Transverse colon (tissue), 4 donors: ENCODE results near the gene VASP. TPM values are rescaled to one million over a fixed set of nuclear protein-coding genes. Genes with fewer than 3 reads are reported as not detected.

ENCODE experiments used
- DNase-seq: peaks from one replicate; pipeline ENCODE4 v3.0.0-alpha.2; 2019
- H3K27ac ChIP-seq, 4 donors: fragments of 200-600 bp; sonication (generic); 2 replicates each; pipeline ENCODE4 v1.5.1; 2016 to 2018; ENCODE audit warnings: inconsistent platforms in 4 of 4
- H3K27me3 ChIP-seq: fragments of 200-600 bp; sonication (generic); 2 replicates; pipeline ENCODE4 v1.5.1; 2017; ENCODE audit warnings: inconsistent platforms
- H3K36me3 ChIP-seq, 4 donors: fragments of 200-600 bp; sonication (generic); 2 replicates each; pipeline ENCODE4 v1.5.1; 2017 to 2019; ENCODE audit warnings: inconsistent platforms in 4 of 4
- H3K4me1 ChIP-seq, 4 donors: fragments of 200-600 bp; sonication (generic); 2 replicates each; pipeline ENCODE4 v1.5.1; 2017 to 2020; ENCODE audit warnings: inconsistent platforms in 4 of 4
- H3K4me3 ChIP-seq, 4 donors: fragments of 200-600 bp; sonication (generic); 1 replicate in 1 of 4; 2 replicates in 3 of 4; pipeline versions ENCODE4 v1.5.1 to v1.6.1; 2017 to 2019; ENCODE audit warnings: inconsistent platforms in 4 of 4
- H3K9me3 ChIP-seq, 2 donors: fragments of 200-600 bp; sonication (generic); 2 replicates each; pipeline ENCODE4 v1.5.1; 2017 to 2019; ENCODE audit warnings: inconsistent platforms in 2 of 2
- EP300 ChIP-seq: sonication (generic); formaldehyde crosslinking; IDR thresholded peaks from one replicate; pipeline ENCODE4 v1.6.1; 2017; ENCODE audit warnings: antibody characterized with exemption, low read depth
- POLR2A ChIP-seq: fragments of 450-650 bp; IDR thresholded peaks from one replicate; pipeline ENCODE4 v1.6.1; 2016; ENCODE audit warnings: antibody characterized with exemption, mild to moderate bottlenecking, moderate library complexity
- POLR2AphosphoS5 ChIP-seq, 3 donors: sonication (generic); formaldehyde crosslinking; IDR thresholded peaks; one replicate each; pipeline ENCODE4 v1.6.1; 2016; ENCODE audit warnings: antibody characterized with exemption in 3 of 3
- WGBS, 2 donors: methylation state at CpG; one replicate each; pipeline ENCODE4 v1.1.5; 2018; ENCODE audit warnings: low coverage in 1 of 2; 5-methylcytosine and 5-hydroxymethylcytosine counted together
- in situ Hi-C, 4 donors: fragments of 200-750 bp; cut with MboI; loops; one replicate each; pipeline versions ENCODE4 v1.15.0 to v1.15.1; 2017; ENCODE audit warnings: low sequenced_read_pairs in 3 of 4, low pct_ligation_motif_present in 1 of 4, low pct_unique_long_range_greater_than_20kb in 1 of 4
- intact Hi-C: fragments of 100-400 bp; cut with DNase I; formaldehyde crosslinking; loops from one replicate; pipeline ENCODE4 v1.15.1; 2023; ENCODE audit warnings: low total_unique reads
- total RNA-seq, 4 donors: library from RNA; depleted of rRNA; stranded (reverse); fragments of >200 nt; gene quantifications; one replicate each; pipeline ENCODE4 v1.1.0, GENCODE V29; 2016
- TF ChIP-seq, protein P1 (sequence below), 5 experiments: fragments of 200-600 bp in 3 of 5; fragments of 450-650 bp in 2 of 5; sonication (generic) in 3 of 5; IDR thresholded peaks; 1 replicate in 2 of 5; 2 replicates in 3 of 5; pipeline ENCODE4 v1.5.1; 2016 to 2017; ENCODE audit warnings: antibody characterized with exemption in 5 of 5, inconsistent platforms in 3 of 5, mild to moderate bottlenecking in 2 of 5, moderate library complexity in 1 of 5

VASP gene
- total RNA-seq, 4 donors from 2014 or later: 167 to 465 (median 204) TPM

DNA sequence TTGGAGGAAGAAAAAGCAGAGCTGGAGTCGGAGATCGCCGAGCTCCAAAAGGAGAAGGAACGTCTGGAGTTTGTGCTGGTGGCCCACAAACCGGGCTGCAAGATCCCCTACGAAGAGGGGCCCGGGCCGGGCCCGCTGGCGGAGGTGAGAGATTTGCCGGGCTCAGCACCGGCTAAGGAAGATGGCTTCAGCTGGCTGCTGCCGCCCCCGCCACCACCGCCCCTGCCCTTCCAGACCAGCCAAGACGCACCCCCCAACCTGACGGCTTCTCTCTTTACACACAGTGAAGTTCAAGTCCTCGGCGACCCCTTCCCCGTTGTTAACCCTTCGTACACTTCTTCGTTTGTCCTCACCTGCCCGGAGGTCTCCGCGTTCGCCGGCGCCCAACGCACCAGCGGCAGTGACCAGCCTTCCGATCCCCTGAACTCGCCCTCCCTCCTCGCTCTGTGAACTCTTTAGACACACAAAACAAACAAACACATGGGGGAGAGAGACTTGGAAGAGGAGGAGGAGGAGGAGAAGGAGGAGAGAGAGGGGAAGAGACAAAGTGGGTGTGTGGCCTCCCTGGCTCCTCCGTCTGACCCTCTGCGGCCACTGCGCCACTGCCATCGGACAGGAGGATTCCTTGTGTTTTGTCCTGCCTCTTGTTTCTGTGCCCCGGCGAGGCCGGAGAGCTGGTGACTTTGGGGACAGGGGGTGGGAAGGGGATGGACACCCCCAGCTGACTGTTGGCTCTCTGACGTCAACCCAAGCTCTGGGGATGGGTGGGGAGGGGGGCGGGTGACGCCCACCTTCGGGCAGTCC lies 34.5 kb upstream of the VASP start:
- Histone ChIP-seq H3K9me3 (no peaks in the 10 kb centered on the region), H3K27ac (no peak overlapping the region), H3K27me3 (peaks cover 49% of the 10 kb centered on the region), H3K36me3 (no peaks in the 10 kb centered on the region), H3K4me1 (peaks cover 15 to 35% (median 18%) of the 10 kb centered on the region in 4 donors), H3K4me3 (no peak overlapping the region)
- in situ Hi-C loops: no loop called here
- TF ChIP-seq POLR2AphosphoS5 (IDR thresholded peaks at IDR 0.05) (peak in 1 of 3 donors; percentile 13), POLR2A (no peak), EP300 (no peak)
- TF ChIP-seq, protein P1, sequence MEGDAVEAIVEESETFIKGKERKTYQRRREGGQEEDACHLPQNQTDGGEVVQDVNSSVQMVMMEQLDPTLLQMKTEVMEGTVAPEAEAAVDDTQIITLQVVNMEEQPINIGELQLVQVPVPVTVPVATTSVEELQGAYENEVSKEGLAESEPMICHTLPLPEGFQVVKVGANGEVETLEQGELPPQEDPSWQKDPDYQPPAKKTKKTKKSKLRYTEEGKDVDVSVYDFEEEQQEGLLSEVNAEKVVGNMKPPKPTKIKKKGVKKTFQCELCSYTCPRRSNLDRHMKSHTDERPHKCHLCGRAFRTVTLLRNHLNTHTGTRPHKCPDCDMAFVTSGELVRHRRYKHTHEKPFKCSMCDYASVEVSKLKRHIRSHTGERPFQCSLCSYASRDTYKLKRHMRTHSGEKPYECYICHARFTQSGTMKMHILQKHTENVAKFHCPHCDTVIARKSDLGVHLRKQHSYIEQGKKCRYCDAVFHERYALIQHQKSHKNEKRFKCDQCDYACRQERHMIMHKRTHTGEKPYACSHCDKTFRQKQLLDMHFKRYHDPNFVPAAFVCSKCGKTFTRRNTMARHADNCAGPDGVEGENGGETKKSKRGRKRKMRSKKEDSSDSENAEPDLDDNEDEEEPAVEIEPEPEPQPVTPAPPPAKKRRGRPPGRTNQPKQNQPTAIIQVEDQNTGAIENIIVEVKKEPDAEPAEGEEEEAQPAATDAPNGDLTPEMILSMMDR (IDR thresholded peaks at IDR 0.05): no peak
- intact Hi-C loops: no loop called here
- WGBS, 2 donors: 18 to 38% methylated on average over 2 to 33 of the region's 44 CpGs
- no peak for DNase-seq

DNA sequence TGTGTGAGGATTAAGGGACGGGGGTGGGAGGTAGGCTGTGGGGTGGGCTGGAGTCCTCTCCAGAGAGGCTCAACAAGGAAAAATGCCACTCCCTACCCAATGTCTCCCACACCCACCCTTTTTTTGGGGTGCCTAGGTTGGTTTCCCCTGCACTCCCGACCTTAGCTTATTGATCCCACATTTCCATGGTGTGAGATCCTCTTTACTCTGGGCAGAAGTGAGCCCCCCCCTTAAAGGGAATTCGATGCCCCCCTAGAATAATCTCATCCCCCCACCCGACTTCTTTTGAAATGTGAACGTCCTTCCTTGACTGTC lies 34.0 kb upstream of the VASP start:
- no peak overlapping the region for H3K4me3 ChIP-seq
- peaks cover 49% of the 10 kb centered on the region for H3K27me3 ChIP-seq
- intact Hi-C loops: no loop called here

DNA sequence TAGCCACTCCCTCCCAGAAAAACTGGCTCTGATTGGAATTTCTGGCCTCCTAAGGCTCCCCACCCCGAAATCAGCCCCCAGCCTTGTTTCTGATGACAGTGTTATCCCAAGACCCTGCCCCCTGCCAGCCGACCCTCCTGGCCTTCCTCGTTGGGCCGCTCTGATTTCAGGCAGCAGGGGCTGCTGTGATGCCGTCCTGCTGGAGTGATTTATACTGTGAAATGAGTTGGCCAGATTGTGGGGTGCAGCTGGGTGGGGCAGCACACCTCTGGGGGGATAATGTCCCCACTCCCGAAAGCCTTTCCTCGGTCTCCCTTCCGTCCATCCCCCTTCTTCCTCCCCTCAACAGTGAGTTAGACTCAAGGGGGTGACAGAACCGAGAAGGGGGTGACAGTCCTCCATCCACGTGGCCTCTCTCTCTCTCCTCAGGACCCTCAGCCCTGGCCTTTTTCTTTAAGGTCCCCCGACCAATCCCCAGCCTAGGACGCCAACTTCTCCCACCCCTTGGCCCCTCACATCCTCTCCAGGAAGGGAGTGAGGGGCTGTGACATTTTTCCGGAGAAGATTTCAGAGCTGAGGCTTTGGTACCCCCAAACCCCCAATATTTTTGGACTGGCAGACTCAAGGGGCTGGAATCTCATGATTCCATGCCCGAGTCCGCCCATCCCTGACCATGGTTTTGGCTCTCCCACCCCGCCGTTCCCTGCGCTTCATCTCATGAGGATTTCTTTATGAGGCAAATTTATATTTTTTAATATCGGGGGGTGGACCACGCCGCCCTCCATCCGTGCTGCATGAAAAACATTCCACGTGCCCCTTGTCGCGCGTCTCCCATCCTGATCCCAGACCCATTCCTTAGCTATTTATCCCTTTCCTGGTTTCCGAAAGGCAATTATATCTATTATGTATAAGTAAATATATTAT lies 33.3 kb upstream of the VASP start:
- Histone ChIP-seq H3K36me3 (no peaks in the 10 kb centered on the region), H3K4me3 (no peak overlapping the region), H3K27ac (no peak overlapping the region), H3K4me1 (peaks cover 10 to 34% (median 12%) of the 10 kb centered on the region in 4 donors), H3K9me3 (no peaks in the 10 kb centered on the region), H3K27me3 (peaks cover 49% of the 10 kb centered on the region)
- TF ChIP-seq EP300 (no peak), POLR2AphosphoS5 (IDR thresholded peaks at IDR 0.05) (no peak), POLR2A (no peak)
- TF ChIP-seq, protein P1 (IDR thresholded peaks at IDR 0.05): no peak
- intact Hi-C loops: no loop called here
- in situ Hi-C loops: no loop called here
- no peak for DNase-seq
- 66 to 67% methylated on average over 16 to 27 of the region's 27 CpGs for WGBS, 2 donors

More for the DNA sequence above, 34.0 kb upstream of the VASP start:
- in situ Hi-C loops: no loop called here
- H3K9me3 ChIP-seq: no peaks in the 10 kb centered on the region
- WGBS, 2 donors: 0 to 37% methylated on average over 1 to 4 of the region's 5 CpGs
- H3K4me1 ChIP-seq: peaks cover 16 to 35% (median 18%) of the 10 kb centered on the region in 4 donors
- no peaks in the 10 kb centered on the region for H3K36me3 ChIP-seq
- TF ChIP-seq POLR2A (no peak), POLR2AphosphoS5 (IDR thresholded peaks at IDR 0.05) (no peak), EP300 (no peak)
- TF ChIP-seq, protein P1 (IDR thresholded peaks at IDR 0.05): no peak
- no peak overlapping the region for H3K27ac ChIP-seq
- no peak for DNase-seq
